Renal cortex interstitium (tissue), 11 donors: ENCODE data around the gene ATP9B. TPM values are rescaled to one million over a fixed set of nuclear protein-coding genes. Genes with fewer than 3 reads are reported as not detected.
"Not testable (repeated sequence)": the region's sequence is repeated elsewhere in the genome, so short reads cannot be mapped to it uniquely, and the experiment has no call there.

Experiments used
- DNase-seq, 11 donors: peaks; one replicate each; pipeline ENCODE4 v3.0.0-alpha.2; 2013; ENCODE audit warnings: low read depth in 9 of 11, low spot score in 4 of 11; ENCODE audit errors: extremely low read depth in 1 of 11
- polyA plus RNA-seq, 3 donors: library from polyadenylated mRNA; unstranded; fragments of 120-200 nt; gene quantifications; one replicate each; pipeline ENCODE4 v1.2.1, GENCODE V29; 2013; ENCODE audit not compliant: insufficient read length in 3 of 3

ATP9B gene
- polyA plus RNA-seq, 3 donors: 31.4 to 41.0 (median 38.5) TPM

GRCh38 chr18:79365701-79366100 lies 296.5 kb downstream of the ATP9B start:
- DNase-seq: no peak

DNA sequence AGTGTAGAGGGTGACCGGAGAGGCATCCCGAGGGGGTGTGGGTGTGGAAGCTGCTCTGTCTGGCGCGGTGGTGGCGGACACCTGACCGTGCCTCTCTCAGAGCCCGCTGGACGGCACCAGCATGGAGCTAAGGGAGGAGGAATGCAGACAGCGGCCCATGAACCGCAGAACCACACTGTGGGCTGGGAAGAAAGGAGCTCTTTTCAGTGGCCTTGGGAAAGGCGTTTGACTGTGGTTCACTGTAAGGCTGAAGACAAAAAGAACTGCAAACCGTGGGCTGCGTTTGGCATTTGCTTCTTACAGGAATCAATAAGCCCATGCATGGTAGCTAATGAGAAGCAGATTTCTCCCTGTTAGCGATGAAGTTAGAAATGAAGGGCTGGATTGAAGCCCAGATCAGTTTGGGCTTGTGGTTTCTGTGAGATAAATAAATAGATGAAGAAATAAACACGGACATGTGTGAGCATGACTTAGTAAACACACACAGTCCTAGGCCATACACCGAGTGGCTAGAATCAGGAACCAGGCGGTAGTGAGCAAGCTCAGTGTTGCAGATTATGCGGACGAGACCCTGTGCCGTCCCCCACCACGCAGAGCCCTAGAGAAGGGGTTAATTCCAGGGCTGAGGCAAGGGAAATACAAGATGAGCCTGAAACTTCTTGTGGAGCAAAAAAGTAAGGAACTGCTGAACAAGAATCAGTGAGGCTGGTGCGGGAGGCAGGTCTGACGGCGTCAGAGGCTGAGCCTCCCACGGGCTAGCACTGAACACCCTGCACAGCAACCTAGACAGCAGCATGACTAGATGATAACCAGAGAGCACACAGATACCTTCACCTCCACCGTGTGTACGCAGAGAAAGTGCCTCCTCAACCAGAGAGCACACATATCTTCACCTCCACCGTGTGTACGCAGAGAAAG lies 297.2 kb downstream of the ATP9B start:
- DNase-seq: no peak

- no peak for DNase-seq
Measured at GRCh38 chr18:79367480-79367879, 298.3 kb downstream of the ATP9B start.

DNA sequence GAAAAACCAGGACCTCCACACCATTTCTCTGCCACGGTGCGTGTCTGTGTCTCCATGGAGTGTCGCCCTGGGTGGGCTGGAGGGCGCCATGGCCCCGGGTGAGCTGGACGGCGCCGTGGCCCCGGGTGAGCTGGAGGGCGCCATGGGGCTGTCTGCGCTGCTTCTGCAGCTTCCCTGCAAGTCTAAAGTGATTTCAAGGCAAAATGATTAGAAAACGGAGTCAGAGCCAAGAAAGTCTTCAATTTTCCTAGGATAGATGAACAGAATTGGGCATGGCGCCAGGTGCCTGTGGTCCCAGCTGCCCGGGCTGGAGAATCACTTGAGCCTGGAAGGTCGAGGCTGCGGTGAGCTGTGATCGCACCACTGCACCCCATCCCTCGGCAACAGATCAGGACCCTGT lies 298.8 kb downstream of the ATP9B start:
- no peak for DNase-seq

- DNase-seq: no peak
Measured at GRCh38 chr18:79368681-79369080, 299.5 kb downstream of the ATP9B start.

- no peak for DNase-seq
Measured at GRCh38 chr18:79371561-79372121, 302.4 kb downstream of the ATP9B start.

DNA sequence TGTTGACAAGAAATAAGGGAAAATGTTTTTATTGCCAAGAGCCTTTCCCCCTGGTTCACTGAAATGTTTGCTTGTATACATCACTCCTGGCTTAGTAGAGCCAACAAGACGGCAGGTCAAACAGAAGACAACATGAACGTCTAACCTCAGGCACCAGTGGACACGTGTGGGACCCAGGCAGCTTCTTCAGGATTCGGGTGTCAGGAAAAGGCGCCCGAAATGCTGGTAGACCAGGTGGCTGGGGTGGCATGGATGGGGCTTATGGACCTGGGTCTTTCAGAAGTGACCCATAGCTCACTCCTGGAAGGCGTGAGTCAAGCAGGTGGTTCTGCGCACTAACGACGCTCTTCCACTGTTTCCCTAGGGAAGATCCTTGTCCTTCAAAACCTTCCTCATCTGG lies 303.3 kb downstream of the ATP9B start:
- no peak for DNase-seq

DNA sequence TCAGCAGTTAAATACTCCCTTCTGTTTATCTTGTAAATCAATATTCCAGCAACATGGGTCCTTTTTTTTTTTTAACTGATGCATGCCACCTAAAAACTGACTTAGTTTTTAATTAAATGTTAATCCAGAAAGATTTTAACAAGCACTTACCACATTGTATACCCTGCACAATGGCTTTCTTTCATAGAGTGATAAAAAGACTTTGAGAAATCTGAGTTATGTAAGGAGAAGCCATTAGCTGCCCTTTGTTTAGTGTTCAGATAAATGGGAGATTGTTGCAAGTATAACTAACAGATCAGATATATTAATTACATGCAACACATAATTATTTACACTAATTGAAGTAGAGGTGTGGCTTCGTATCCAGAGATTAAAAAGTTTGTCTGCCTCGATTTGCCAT lies 303.8 kb downstream of the ATP9B start:
- DNase-seq: no peak

DNA sequence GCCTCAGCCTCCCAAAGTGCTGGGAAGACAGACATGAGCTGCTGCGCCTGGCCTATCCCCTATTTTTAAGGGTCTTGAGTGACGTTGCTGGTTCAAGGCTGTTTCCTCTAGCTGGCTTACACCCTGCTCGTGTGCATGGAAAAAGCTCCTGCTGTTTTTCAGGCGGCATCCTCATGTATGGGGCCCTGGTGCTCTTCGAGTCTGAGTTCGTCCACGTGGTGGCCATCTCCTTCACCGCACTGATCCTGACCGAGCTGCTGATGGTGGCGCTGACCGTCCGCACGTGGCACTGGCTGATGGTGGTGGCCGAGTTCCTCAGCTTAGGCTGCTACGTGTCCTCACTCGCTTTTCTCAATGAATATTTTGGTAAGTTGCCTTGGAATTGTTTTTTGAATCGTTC lies 304.5 kb downstream of the ATP9B start:
- DNase-seq: no peak

GRCh38 chr18:79374408-79375171 lies 305.4 kb downstream of the ATP9B start:
- DNase-seq: no peak

GRCh38 chr18:79375441-79376154 lies 306.4 kb downstream of the ATP9B start:
- no peak for DNase-seq

DNA sequence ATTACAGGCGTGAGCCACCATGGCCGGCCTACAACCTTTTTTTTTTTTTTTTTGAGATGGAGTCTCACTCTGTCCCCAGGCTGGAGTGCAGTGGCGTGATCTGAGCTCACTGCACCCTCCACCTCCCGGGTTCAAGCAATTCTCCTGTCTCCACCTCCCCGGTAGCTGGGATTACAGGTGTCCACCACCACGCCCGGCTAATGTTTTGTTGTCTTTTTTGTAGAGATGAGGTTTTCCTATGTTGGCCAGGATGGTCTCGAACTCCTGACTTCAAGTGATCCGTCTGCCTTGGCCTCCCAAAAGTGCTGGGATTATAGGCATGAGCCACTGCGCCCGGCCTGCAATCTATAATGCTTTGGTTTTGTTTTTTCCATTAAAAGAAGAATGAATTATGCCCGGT lies 307.5 kb downstream of the ATP9B start:
- not testable (repeated sequence) for DNase-seq

- no peak for DNase-seq
Measured at GRCh38 chr18:79377187-79377891, 308.1 kb downstream of the ATP9B start.

GRCh38 chr18:79378536-79379250 lies 309.5 kb downstream of the ATP9B start:
- peak in 4 of 11 donors; percentile 49 to 71 (median 65) for DNase-seq

- DNase-seq: no peak
Measured at GRCh38 chr18:79379251-79379905, 310.2 kb downstream of the ATP9B start.

GRCh38 chr18:79379931-79380815 lies 311.0 kb downstream of the ATP9B start:
- DNase-seq: no peak
